Measurements from ENCODE around the gene CCBE1.

The CCBE1 gene

DNA sequence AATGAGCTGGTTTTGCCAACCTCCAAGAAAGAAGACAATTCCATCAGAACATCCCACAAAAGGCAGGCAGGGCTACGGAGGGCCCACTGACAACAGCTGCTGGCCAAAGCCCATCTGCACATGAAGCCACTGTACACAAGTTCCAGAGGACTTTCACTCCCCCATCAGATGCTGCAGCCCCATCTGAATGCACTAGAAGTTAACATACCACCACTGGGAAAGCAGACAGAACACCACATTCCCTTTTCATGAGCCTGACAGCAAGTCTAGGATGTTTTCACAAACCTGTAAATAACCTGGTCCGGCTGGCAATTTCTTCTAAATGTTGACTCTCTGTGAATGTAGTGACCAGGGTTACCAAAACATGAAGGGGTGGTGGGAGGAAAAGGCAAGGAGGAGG is 41.5 kb downstream of the CCBE1 start:
- Histone ChIP-seq H3K4me2 (ENCODE audit: insufficient read depth, low read length, poor library complexity, severe bottlenecking) (no peak overlapping the region), H3K27ac (replicated peaks; ENCODE audit: low read length) (no peak overlapping the region), H3K4me1 (ENCODE audit: control insufficient read depth in 2 of 2, insufficient read depth in 1 of 2, low read depth in 1 of 2, low read length in 2 of 2) (peaks cover 0 to 9% of the 10 kb centered on the region in 2 donors), H2AK5ac (ENCODE audit: low read depth, low read length) (no peak overlapping the region), H3K36me3 (replicated peaks in 1 of 2; ENCODE audit: control insufficient read depth in 2 of 2, insufficient read depth in 2 of 2, low read length in 2 of 2) (no peaks in the 10 kb centered on the region), H2BK5ac (ENCODE audit: low read length) (no peak overlapping the region), H3K18ac (ENCODE audit: low read length) (no peak overlapping the region), H2BK15ac (ENCODE audit: low read length) (no peak overlapping the region), H3K4ac (ENCODE audit: low read length) (no peak overlapping the region), H3K14ac (ENCODE audit: low read length) (no peak overlapping the region), H4K8ac (ENCODE audit: low read depth, low read length) (no peak overlapping the region), H3K27me3 (ENCODE audit: control insufficient read depth in 3 of 3, insufficient read depth in 3 of 3, low read depth in 1 of 3, low read length in 3 of 3) (peaks cover 0 to 15% (median 0%) of the 10 kb centered on the region in 3 experiments), H3K9me3 (replicated peaks in 1 of 2; ENCODE audit: control insufficient read depth in 2 of 2, insufficient read depth in 1 of 2, low read depth in 1 of 2, low read length in 2 of 2) (no peaks in the 10 kb centered on the region), H3K79me1 (ENCODE audit: low read depth, low read length) (no peaks in the 10 kb centered on the region), H3K9ac (ENCODE audit: low read depth, low read length, poor library complexity) (no peak overlapping the region), H3K23ac (ENCODE audit: low read depth, low read length, poor library complexity) (no peak overlapping the region), H2BK12ac (ENCODE audit: low read length) (no peak overlapping the region), H3K4me3 (ENCODE audit: low read length in 2 of 2) (no peak overlapping the region), H4K91ac (ENCODE audit: low read depth, low read length, poor library complexity) (no peak overlapping the region), H2BK120ac (ENCODE audit: low read depth, low read length) (no peak overlapping the region), H2AFZ (ENCODE audit: low read length) (no peak overlapping the region)
- no CpG with 5 or more reads among the region's 2 CpGs for WGBS, 2 donors (ENCODE audit: extremely low coverage in 2 of 2, insufficient read length in 2 of 2, insufficient replicate concordance in 1 of 2)
- DNase-seq (ENCODE audit: low spot score), result no peak

DNA sequence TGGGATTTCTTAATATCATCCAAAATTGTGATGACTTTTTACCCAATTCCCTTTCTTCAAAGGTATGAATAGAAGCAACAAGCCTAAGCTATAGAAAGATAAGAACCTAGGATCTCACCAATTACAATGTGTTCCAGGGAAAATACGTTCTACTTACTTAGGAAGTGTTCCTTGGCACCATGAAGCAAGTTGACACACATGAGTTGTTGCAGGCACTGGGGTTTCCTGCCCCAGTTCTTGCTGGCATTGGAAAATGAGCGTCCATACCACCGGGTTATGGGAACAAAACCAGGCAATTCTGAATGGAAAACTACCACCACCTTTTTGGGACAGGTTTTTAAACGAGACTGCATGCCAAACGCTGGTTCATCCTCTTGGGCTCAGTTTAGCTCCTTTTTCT is 46.2 kb downstream of the CCBE1 start:
- H3K4me3 ChIP-seq (ENCODE audit: low read length in 2 of 2), result no peak overlapping the region
- H3K27ac ChIP-seq (replicated peaks; ENCODE audit: low read length), result no peak overlapping the region
- no peak overlapping the region for H2BK120ac ChIP-seq (ENCODE audit: low read depth, low read length)
- H2AK5ac ChIP-seq (ENCODE audit: low read depth, low read length), result no peak overlapping the region
- H2BK12ac ChIP-seq (ENCODE audit: low read length), result no peak overlapping the region
- no peak overlapping the region for H3K9ac ChIP-seq (ENCODE audit: low read depth, low read length, poor library complexity)
- no peak overlapping the region for H3K18ac ChIP-seq (ENCODE audit: low read length)
- H4K91ac ChIP-seq (ENCODE audit: low read depth, low read length, poor library complexity), result no peak overlapping the region
- H3K4me1 ChIP-seq (ENCODE audit: control insufficient read depth in 2 of 2, insufficient read depth in 1 of 2, low read depth in 1 of 2, low read length in 2 of 2), result peaks cover 0 to 11% of the 10 kb centered on the region in 2 donors
- H2BK15ac ChIP-seq (ENCODE audit: low read length), result no peak overlapping the region
- H4K8ac ChIP-seq (ENCODE audit: low read depth, low read length), result no peak overlapping the region
- no peaks in the 10 kb centered on the region for H3K36me3 ChIP-seq (replicated peaks in 1 of 2; ENCODE audit: control insufficient read depth in 2 of 2, insufficient read depth in 2 of 2, low read length in 2 of 2)
- no peak overlapping the region for H3K14ac ChIP-seq (ENCODE audit: low read length)
- H2BK5ac ChIP-seq (ENCODE audit: low read length), result no peak overlapping the region
- H3K79me1 ChIP-seq (ENCODE audit: low read depth, low read length), result no peaks in the 10 kb centered on the region
- no CpG with 5 or more reads among the region's 5 CpGs for WGBS, 2 donors (ENCODE audit: extremely low coverage in 2 of 2, insufficient read length in 2 of 2, insufficient replicate concordance in 1 of 2)
- no peak overlapping the region for H2AFZ ChIP-seq (ENCODE audit: low read length)
- H3K9me3 ChIP-seq (replicated peaks in 1 of 2; ENCODE audit: control insufficient read depth in 2 of 2, insufficient read depth in 1 of 2, low read depth in 1 of 2, low read length in 2 of 2), result no peaks in the 10 kb centered on the region
- H3K23ac ChIP-seq (ENCODE audit: low read depth, low read length, poor library complexity), result no peak overlapping the region
- H3K4ac ChIP-seq (ENCODE audit: low read length), result no peak overlapping the region
- no peak overlapping the region for H3K4me2 ChIP-seq (ENCODE audit: insufficient read depth, low read length, poor library complexity, severe bottlenecking)
- H3K27me3 ChIP-seq (ENCODE audit: control insufficient read depth in 3 of 3, insufficient read depth in 3 of 3, low read depth in 1 of 3, low read length in 3 of 3), result no peaks in the 10 kb centered on the region
- no peak for DNase-seq (ENCODE audit: low spot score)

DNA sequence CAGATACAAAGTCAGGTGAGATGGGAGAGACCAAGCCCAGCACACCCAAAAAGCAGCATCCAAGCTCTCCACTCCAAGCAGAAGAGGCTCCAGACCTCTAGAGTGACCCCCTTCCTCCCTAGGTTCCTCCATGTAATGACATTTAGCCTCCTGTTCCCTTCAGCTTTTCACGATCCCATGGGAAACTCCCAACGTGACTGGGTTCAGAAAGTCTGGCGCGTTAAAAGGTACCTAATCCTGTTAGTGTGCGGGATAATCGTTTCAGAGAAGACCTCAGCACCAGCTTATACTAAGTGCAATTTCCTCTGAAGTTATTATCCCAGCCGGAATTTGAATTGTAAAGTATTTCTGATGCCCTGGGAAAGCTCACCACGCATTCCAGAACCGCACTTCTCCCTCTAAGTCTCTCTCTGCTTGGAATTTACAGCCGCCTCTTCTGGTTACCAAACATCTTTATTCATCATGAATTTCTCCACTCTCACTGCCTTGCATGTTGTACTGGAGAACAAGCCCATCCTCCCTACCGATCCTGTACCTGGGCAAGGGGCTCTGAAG is 46.9 kb downstream of the CCBE1 start:
- Histone ChIP-seq H2AFZ (ENCODE audit: low read length) (no peak overlapping the region), H2BK12ac (ENCODE audit: low read length) (no peak overlapping the region), H3K4me2 (ENCODE audit: insufficient read depth, low read length, poor library complexity, severe bottlenecking) (no peak overlapping the region), H3K4ac (ENCODE audit: low read length) (no peak overlapping the region), H3K23ac (ENCODE audit: low read depth, low read length, poor library complexity) (no peak overlapping the region), H3K36me3 (replicated peaks in 1 of 2; ENCODE audit: control insufficient read depth in 2 of 2, insufficient read depth in 2 of 2, low read length in 2 of 2) (no peaks in the 10 kb centered on the region), H2BK120ac (ENCODE audit: low read depth, low read length) (no peak overlapping the region), H3K14ac (ENCODE audit: low read length) (no peak overlapping the region), H3K4me1 (ENCODE audit: control insufficient read depth in 2 of 2, insufficient read depth in 1 of 2, low read depth in 1 of 2, low read length in 2 of 2) (peaks cover 0 to 11% of the 10 kb centered on the region in 2 donors), H2BK5ac (ENCODE audit: low read length) (no peak overlapping the region), H3K9me3 (replicated peaks in 1 of 2; ENCODE audit: control insufficient read depth in 2 of 2, insufficient read depth in 1 of 2, low read depth in 1 of 2, low read length in 2 of 2) (no peaks in the 10 kb centered on the region), H3K4me3 (ENCODE audit: low read length in 2 of 2) (no peak overlapping the region), H3K27ac (replicated peaks; ENCODE audit: low read length) (no peak overlapping the region), H3K27me3 (ENCODE audit: control insufficient read depth in 3 of 3, insufficient read depth in 3 of 3, low read depth in 1 of 3, low read length in 3 of 3) (no peaks in the 10 kb centered on the region), H3K18ac (ENCODE audit: low read length) (no peak overlapping the region), H2AK5ac (ENCODE audit: low read depth, low read length) (no peak overlapping the region), H4K8ac (ENCODE audit: low read depth, low read length) (no peak overlapping the region), H3K79me1 (ENCODE audit: low read depth, low read length) (no peaks in the 10 kb centered on the region), H4K91ac (ENCODE audit: low read depth, low read length, poor library complexity) (no peak overlapping the region), H2BK15ac (ENCODE audit: low read length) (no peak overlapping the region), H3K9ac (ENCODE audit: low read depth, low read length, poor library complexity) (no peak overlapping the region)
- DNase-seq (ENCODE audit: low spot score), result no peak
- WGBS, 2 donors (ENCODE audit: extremely low coverage in 2 of 2, insufficient read length in 2 of 2, insufficient replicate concordance in 1 of 2), result no CpG with 5 or more reads among the region's 11 CpGs

DNA sequence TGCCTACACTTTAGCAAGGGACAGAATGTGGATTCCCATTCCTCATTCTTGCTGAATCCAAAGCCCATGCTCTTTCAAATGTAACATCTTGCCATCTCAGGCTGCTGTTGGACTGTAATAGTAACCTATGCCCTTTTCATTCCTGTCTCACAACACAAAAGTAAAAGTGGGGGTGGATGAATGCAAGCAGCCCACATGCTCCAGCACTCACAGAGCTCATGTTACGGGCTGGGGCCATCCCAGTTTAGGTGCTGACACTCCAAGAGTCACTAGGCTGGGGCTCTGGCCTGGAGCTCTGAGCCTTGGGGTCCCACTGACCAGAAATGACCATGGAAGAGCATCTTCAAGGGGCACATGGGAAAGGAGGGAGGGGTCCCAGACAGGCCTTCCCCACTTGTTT is 47.6 kb downstream of the CCBE1 start:
- WGBS, 2 donors (ENCODE audit: extremely low coverage in 2 of 2, insufficient read length in 2 of 2, insufficient replicate concordance in 1 of 2), result no CpG with 5 or more reads among the region's 1 CpG

More for the DNA sequence above, 47.6 kb downstream of the CCBE1 start:
- no peak overlapping the region for H3K23ac ChIP-seq (ENCODE audit: low read depth, low read length, poor library complexity)
- no peak overlapping the region for H4K8ac ChIP-seq (ENCODE audit: low read depth, low read length)
- no peak overlapping the region for H2AFZ ChIP-seq (ENCODE audit: low read length)
- H2BK12ac ChIP-seq (ENCODE audit: low read length), result no peak overlapping the region
- no peak overlapping the region for H2AK5ac ChIP-seq (ENCODE audit: low read depth, low read length)
- H4K91ac ChIP-seq (ENCODE audit: low read depth, low read length, poor library complexity), result no peak overlapping the region
- no peaks in the 10 kb centered on the region for H3K9me3 ChIP-seq (replicated peaks in 1 of 2; ENCODE audit: control insufficient read depth in 2 of 2, insufficient read depth in 1 of 2, low read depth in 1 of 2, low read length in 2 of 2)
- H3K9ac ChIP-seq (ENCODE audit: low read depth, low read length, poor library complexity), result no peak overlapping the region
- no peak overlapping the region for H3K14ac ChIP-seq (ENCODE audit: low read length)
- H3K79me1 ChIP-seq (ENCODE audit: low read depth, low read length), result no peaks in the 10 kb centered on the region
- no peak overlapping the region for H2BK5ac ChIP-seq (ENCODE audit: low read length)
- H3K4ac ChIP-seq (ENCODE audit: low read length), result no peak overlapping the region
- no peaks in the 10 kb centered on the region for H3K36me3 ChIP-seq (replicated peaks in 1 of 2; ENCODE audit: control insufficient read depth in 2 of 2, insufficient read depth in 2 of 2, low read length in 2 of 2)
- H3K27ac ChIP-seq (replicated peaks; ENCODE audit: low read length), result no peak overlapping the region
- H2BK15ac ChIP-seq (ENCODE audit: low read length), result no peak overlapping the region
- H3K27me3 ChIP-seq (ENCODE audit: control insufficient read depth in 3 of 3, insufficient read depth in 3 of 3, low read depth in 1 of 3, low read length in 3 of 3), result no peaks in the 10 kb centered on the region
- no peak overlapping the region for H3K4me3 ChIP-seq (ENCODE audit: low read length in 2 of 2)
- H3K18ac ChIP-seq (ENCODE audit: low read length), result peak overlapping the region; percentile 6
- H3K4me1 ChIP-seq (ENCODE audit: control insufficient read depth in 2 of 2, insufficient read depth in 1 of 2, low read depth in 1 of 2, low read length in 2 of 2), result peaks cover 0 to 11% of the 10 kb centered on the region in 2 donors
- H2BK120ac ChIP-seq (ENCODE audit: low read depth, low read length), result no peak overlapping the region
- no peak overlapping the region for H3K4me2 ChIP-seq (ENCODE audit: insufficient read depth, low read length, poor library complexity, severe bottlenecking)
- DNase-seq (ENCODE audit: low spot score), result no peak
